Cerebellar cortex (tissue), 1 donor: ENCODE measurements around the gene LSM14A.
"Not testable (repeated sequence)": the region's sequence is repeated elsewhere in the genome, so short reads cannot be mapped to it uniquely, and the experiment has no call there.

Source experiments
- DNase-seq: peaks from one replicate; pipeline ENCODE4 v3.0.0-alpha.2; 2015; ENCODE audit warnings: low spot score

LSM14A gene

GRCh38 chr19:34171877-34172660 lies at the start of gene LSM14A:
LSM14A (plus strand) TSS chr19:34172504; CDS start chr19:34172643, 139 bp downstream.
- peak; percentile 78 for DNase-seq

DNA sequence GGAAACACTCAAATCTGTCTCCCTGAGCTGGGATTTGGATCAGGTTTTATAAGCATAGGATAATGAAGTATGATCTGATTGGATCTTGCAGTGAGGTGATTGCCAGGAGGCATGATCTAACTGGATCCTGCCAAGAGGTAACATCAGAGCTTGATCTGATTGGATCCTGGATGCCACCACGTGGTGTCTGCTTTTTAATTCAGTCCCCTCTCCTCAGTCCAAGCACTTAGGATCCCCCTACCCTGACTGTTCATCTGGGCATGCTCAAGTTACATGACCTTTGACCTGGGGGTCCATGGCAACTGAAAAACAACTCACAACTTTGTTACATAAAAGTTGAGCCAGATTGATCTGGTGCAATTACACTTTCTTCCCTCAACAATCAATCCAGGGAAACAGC lies 47.5 kb upstream of the LSM14A start:
- DNase-seq: no peak

GRCh38 chr19:34126966-34127365 lies 45.3 kb upstream of the LSM14A start:
- DNase-seq: no peak

DNA sequence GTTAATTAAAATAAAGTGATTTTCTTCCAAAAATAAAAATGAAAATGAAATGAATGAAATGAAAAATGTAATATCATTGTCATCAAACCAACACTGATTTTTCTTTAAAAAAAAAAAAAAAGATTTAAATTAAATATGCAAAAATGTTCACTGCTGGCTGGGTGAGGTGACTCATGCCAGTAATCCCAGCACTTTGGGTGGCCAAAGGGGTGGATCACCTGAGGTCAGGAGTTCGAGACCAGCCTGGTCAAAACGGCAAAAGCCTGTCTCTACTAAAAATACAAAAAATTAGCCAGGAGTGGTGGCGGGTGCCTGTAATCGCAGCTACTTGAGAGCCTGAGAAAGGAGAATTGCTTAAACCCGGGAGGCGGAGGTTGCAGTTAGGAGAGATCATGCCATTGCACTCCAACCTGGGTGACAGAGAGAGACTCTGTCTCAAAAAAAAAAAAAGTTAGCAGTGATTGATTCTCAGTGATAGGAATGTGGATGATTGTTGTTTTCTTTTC lies 44.6 kb upstream of the LSM14A start:
- DNase-seq: no peak

DNA sequence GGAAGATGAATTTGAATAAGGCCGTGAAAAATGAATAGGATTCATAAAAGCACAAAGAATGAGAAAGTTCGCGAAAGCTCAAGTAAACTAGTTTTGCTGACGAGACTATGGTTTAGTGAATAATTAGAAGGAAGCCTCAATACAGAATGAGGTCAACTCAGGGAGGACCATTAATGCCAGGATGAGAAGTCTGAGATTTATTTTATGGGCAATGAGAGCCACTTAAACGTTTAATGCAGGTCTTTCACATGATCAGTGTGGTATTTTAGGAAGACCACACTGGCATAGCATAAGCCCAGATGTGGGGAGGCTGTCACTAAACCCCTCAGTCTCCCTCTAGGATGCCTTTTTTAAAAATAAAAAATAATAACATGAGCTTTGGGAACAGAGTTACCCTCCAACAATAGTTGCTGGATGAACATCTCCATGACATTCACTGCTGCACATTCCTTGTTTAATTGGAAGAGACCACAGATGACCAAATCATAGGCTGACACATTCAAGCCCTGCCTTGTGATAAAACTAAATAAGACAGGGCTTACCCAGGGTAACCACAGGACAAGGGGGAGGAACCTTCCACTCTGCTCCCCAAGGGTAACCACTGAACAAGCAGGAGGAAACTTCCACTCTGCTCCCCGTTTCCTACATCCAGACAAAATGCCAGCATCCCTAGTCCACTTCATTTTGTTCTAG lies 43.6 kb upstream of the LSM14A start:
- no peak for DNase-seq

GRCh38 chr19:34131100-34131499 lies 41.2 kb upstream of the LSM14A start:
- DNase-seq: no peak

GRCh38 chr19:34132145-34132544 lies 40.2 kb upstream of the LSM14A start:
- not testable (repeated sequence) for DNase-seq

- not testable (repeated sequence) for DNase-seq
Measured at GRCh38 chr19:34132706-34133105, 39.6 kb upstream of the LSM14A start.

DNA sequence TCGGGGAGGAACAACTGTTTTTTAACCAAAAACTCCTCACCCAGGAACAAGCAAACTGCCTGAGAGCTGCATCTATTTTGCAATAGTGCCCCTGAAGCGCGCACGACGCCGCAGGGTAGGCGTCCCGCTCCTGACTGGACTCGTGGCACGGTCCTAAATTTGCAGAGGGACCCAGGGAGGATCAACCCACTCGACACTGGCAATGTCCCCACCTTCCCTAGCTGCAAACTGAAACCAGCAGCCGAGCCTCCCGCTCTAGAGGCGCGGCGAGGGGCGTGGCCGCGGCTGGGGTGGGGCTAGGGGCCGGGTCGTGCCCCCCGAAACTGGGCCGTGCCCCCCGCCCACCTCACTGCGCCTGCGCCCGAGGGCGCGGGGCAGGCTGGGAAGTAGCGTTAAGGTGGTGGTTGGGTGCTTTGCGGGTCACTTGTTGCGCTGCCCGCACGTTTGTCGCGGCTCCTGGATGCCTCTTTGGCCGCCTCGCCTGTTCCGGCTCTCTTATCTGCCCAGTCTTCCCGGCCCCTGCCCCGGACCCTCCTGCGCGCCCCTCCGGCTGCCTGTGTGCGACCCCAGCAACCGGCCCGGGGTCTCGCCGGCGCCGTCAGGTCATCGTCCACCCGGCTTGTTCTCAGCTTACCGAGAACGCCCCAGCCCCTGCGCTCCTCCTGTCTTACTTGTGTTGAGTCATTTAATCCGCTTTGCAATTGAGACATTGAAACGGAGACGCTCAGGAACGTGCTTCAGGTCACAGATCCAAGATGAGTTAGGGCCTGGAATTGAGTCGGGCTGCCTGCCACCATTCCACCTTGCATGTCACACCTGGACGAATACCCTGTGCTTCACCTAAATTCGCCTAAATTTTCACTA lies 37.9 kb upstream of the LSM14A start:
- DNase-seq: peak; percentile 79

DNA sequence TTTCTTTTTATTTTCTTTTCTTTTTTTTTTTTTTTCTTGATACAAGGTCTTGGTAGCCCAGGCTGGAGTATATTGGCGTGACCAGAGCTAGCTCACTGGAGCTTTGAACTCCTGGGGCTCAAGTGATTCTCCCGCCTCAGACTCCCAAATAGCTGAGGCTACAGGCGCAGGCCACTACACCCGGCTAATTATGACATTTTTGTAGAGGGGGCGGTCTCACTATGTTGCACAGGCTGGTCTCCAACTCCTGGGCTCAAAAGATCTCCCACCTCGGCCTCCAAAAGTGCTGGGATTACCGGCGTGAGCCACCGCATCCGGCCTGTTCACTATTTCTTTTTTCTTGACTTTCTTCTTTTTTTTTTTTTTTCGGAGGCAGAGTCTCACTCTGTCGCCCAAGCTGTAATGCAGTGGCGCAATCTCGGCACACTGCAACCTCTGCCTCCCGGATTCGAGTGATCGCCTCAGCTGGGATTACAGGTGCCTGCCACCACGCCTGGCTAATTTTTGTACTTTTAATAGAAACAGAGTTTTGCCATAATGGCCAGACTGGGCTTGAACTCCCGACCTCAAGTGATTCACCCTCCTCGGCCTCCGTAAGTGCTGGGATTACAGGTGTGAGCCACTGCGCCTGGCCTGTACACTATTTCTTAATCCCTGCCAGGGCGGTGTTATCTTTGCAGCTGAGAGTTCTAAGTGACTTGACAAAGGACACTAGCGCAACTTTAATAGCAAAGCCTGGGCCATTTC lies 37.1 kb upstream of the LSM14A start:
- peak; percentile 5 for DNase-seq

DNA sequence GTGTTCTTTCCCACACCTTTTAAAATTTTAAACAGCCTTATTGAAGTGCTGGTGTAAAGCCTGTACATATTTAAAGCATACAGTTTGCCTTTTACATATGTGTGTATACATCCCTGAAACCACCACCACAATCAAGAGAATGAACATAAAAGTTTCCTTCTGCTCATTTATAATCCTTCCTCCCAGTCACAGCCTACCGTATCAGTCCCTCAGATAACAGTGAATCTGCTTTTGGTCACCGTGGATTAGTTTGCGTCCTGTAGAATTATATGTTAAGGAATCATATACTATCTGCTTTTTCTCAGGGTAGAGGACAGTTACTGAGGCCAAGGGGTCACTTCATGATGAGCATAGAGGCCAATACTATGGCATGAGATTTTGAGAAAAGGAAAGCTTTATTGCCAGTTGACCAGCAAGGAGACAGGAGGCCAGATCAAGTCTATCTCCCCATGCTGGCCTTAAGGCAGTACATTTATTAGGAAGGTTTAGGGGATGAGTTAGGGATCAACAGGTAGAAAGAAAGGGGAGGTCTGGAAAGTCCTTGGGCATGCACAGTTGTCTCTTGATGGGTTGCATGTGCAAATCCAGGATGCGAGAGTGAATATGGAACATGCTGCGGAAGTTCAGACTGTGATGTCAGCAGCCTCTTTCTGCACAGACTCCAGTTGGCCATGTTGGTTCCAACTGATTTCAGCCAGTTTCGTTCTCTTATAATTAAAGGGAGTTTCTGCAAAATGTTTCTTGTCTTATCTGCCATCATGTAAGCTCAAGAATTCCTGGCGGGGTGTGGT lies 36.3 kb upstream of the LSM14A start:
- DNase-seq: peak; percentile 6

DNA sequence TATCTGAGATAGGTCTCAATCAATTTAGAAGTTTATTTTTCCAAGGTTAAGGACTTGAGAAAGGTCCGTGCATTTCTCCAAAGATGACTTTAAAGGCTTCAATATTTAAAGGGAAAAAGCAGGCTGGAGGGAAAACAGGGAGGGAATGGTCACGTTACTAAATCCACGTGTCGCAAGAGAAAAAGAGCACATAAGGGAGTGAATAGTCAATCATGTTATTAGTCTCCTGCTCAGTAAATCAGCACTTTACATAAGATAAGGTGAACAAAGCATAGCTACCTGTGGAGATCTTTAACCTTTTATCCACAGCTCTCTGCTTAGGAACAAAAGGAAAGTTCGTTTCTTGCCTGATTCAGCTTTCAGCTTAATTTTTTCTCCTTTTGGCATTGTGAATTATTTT lies 31.3 kb upstream of the LSM14A start:
- DNase-seq: no peak

- no peak for DNase-seq
Measured at GRCh38 chr19:34142440-34142839, 29.9 kb upstream of the LSM14A start.

- DNase-seq: peak; percentile 78
Measured at GRCh38 chr19:34145741-34146202, 26.5 kb upstream of the LSM14A start.

DNA sequence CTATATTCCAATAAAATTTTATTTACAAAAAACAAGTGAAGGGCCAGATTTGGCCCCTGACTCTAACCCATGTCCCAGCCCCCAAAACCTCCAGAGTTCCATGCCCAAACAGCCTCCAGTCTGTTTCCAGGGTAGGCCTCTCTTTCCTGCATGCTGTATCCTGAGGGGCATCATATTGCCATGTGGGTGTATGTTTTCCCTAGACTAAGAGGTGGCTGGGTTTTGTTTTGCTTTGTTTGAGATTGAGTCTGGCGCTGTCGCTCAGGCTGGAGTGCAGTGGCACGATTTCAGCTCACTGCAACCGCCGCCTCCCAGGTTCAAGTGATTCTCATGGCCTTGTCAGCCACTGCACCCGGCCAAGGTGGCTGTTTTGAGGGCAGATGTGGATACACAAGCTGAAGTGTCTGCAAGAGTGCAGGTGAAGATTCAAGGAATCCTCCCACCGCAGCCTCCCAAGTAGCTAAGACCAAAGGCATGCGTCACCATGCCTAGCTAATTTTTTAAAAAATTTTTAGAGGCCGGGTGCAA lies 23.6 kb upstream of the LSM14A start:
- DNase-seq: no peak

DNA sequence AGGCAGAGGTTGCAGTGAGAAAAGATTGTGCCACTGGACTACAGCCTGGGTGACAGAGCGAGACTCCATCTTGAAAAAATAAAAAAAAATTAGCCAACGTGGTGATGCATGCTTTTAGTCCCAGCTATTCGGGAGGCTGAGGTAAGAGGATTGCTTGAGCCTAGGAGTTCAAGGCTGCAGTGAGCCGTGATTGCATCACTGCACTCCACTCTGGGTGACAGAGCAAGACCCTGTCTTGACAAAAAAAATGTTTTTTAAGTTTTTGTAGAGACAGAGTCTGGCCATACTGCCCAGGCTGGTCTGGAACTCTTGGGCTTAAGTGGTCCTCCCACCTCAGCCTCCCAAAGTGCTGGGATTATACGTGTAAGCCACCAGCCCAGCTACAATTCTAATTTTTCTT lies 22.4 kb upstream of the LSM14A start:
- DNase-seq: no peak

- no peak for DNase-seq
Measured at GRCh38 chr19:34150558-34150957, 21.7 kb upstream of the LSM14A start.

GRCh38 chr19:34151439-34151838 lies 20.9 kb upstream of the LSM14A start:
- DNase-seq: no peak

DNA sequence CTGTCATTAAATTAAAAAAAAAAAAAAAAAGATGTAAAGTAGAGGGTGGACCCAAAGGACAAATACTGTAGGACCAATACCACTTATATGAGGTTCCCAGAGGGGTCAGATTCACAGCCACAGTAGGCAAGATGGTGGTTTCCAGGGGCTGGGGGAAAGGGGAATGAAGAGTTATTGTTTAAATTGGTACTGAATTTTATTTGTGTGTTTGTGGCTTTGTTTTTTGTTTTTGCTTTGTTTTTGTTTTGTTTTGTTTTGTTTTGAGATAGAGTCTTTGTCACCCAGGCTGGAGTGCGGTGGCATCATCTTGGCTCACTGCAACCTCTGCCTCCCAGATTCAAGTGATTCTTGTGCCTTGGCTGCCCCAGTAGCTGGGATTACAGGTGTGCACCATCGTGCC lies 17.9 kb upstream of the LSM14A start:
- no peak for DNase-seq

- DNase-seq: no peak
Measured at GRCh38 chr19:34155686-34156085, 16.6 kb upstream of the LSM14A start.
